Esophagus muscularis mucosa (tissue), 3 donors: ENCODE results near the gene ARL16.

ENCODE experiments used
- CTCF ChIP-seq, 3 experiments: fragments of 200-600 bp in 2 of 3; fragments of 450-650 bp in 1 of 3; sonication (generic) in 2 of 3; IDR thresholded peaks; one replicate each; pipeline ENCODE4 v1.5.1; 2017 to 2019; ENCODE audit warnings: antibody characterized with exemption in 3 of 3, mild to moderate bottlenecking in 2 of 3, moderate library complexity in 1 of 3
- EP300 ChIP-seq: sonication (generic); formaldehyde crosslinking; IDR thresholded peaks from one replicate; pipeline ENCODE4 v1.6.1; 2017; ENCODE audit warnings: antibody characterized with exemption

GRCh38 chr17:81673561-81674258, 9.9 kb downstream of the ARL16 start:
- TF ChIP-seq CTCF (IDR thresholded peaks at IDR 0.05) (no peak), EP300 (no peak)
